ENCODE data around the gene RNF207. TPM values are rescaled to one million over a fixed set of nuclear protein-coding genes. Genes with fewer than 3 reads are reported as not detected.
A peak's percentile ranks its signal among the peaks of the same experiment; 100 is the strongest.

Gene RNF207
- total RNA-seq, 3 donors from 2014 or later (not counting 1 experiment from before 2014, with no cell fraction given), result 2.1 to 5.5 (median 2.3) TPM

- TF ChIP-seq CTCF (IDR thresholded peaks at IDR 0.05), result no peak
- no peak overlapping the region for H3K27ac Mint-ChIP-seq
- no peaks in the 10 kb centered on the region for H3K9me3 Mint-ChIP-seq
- Histone ChIP-seq H3K36me3 (ENCODE audit: control insufficient read depth, insufficient read depth, low read length) (no peaks in the 10 kb centered on the region), H3K9me3 (ENCODE audit: control insufficient read depth, insufficient read depth, low read length) (no peaks in the 10 kb centered on the region), H3K4me1 (ENCODE audit: control insufficient read depth, insufficient read depth, low read length) (peaks cover 16% of the 10 kb centered on the region), H3K27ac (ENCODE audit: low read length) (no peak overlapping the region), H3K4me3 (ENCODE audit: low read length) (no peak overlapping the region), H3K27me3 (ENCODE audit: control insufficient read depth, insufficient read depth, low read length) (peaks cover 27% of the 10 kb centered on the region)
- ATAC-seq, result no peak
- 88% methylated on average over 4 of the region's 5 CpGs for WGBS (ENCODE audit: insufficient coverage)
- H3K27me3 Mint-ChIP-seq (ENCODE audit: low read depth in 2 of 2), result peaks cover 27 to 35% of the 10 kb centered on the region in 2 donors
- no peak for DNase-seq
- H3K4me1 Mint-ChIP-seq, result peaks cover 6 to 24% of the 10 kb centered on the region in 2 donors
- no peaks in the 10 kb centered on the region for H3K36me3 Mint-ChIP-seq
- H3K4me3 Mint-ChIP-seq, result no peak overlapping the region
- intact Hi-C loops (cut with micrococcal nuclease), result no loop called here
Measured at GRCh38 chr1:6176779-6177178, 29.1 kb upstream of the RNF207 start.

GRCh38 chr1:6177681-6178380 is 28.1 kb upstream of the RNF207 start:
- intact Hi-C loops (cut with micrococcal nuclease), result no loop called here
- Mint-ChIP-seq H3K27me3 (ENCODE audit: low read depth in 2 of 2) (peaks cover 28 to 35% of the 10 kb centered on the region in 2 donors), H3K27ac (no peak overlapping the region), H3K4me3 (peak overlapping the region; percentile 32), H3K36me3 (no peaks in the 10 kb centered on the region), H3K4me1 (peaks cover 6 to 25% of the 10 kb centered on the region in 2 donors), H3K9me3 (no peaks in the 10 kb centered on the region)
- 74% methylated on average over 18 of the region's 18 CpGs for WGBS (ENCODE audit: insufficient coverage)
- no peak for DNase-seq
- Histone ChIP-seq H3K4me1 (ENCODE audit: control insufficient read depth, insufficient read depth, low read length) (peaks cover 16% of the 10 kb centered on the region), H3K27me3 (ENCODE audit: control insufficient read depth, insufficient read depth, low read length) (peaks cover 27% of the 10 kb centered on the region), H3K4me3 (ENCODE audit: low read length) (no peak overlapping the region), H3K9me3 (ENCODE audit: control insufficient read depth, insufficient read depth, low read length) (no peaks in the 10 kb centered on the region), H3K36me3 (ENCODE audit: control insufficient read depth, insufficient read depth, low read length) (no peaks in the 10 kb centered on the region), H3K27ac (ENCODE audit: low read length) (no peak overlapping the region)
- ATAC-seq, result no peak
- TF ChIP-seq CTCF (IDR thresholded peaks at IDR 0.05), result no peak

- peaks cover 27% of the 10 kb centered on the region for H3K27me3 ChIP-seq (ENCODE audit: control insufficient read depth, insufficient read depth, low read length)
Measured at GRCh38 chr1:6178751-6179563, 27.0 kb upstream of the RNF207 start.

More at GRCh38 chr1:6178751-6179563, 27.0 kb upstream of the RNF207 start:
- H3K9me3 Mint-ChIP-seq, result no peaks in the 10 kb centered on the region
- no peak for TF ChIP-seq CTCF (IDR thresholded peaks at IDR 0.05)
- no peak overlapping the region for H3K4me3 ChIP-seq (ENCODE audit: low read length)
- H3K9me3 ChIP-seq (ENCODE audit: control insufficient read depth, insufficient read depth, low read length), result no peaks in the 10 kb centered on the region
- no peaks in the 10 kb centered on the region for H3K36me3 ChIP-seq (ENCODE audit: control insufficient read depth, insufficient read depth, low read length)
- H3K4me3 Mint-ChIP-seq, result peak overlapping the region; percentile 47
- intact Hi-C loops (cut with micrococcal nuclease), result no loop called here
- H3K4me1 ChIP-seq (ENCODE audit: control insufficient read depth, insufficient read depth, low read length), result peaks cover 16% of the 10 kb centered on the region
- 7% methylated on average over 51 of the region's 51 CpGs for WGBS (ENCODE audit: insufficient coverage)
- no peak overlapping the region for H3K27ac ChIP-seq (ENCODE audit: low read length)
- ATAC-seq, result no peak
- no peak for DNase-seq
- H3K27me3 Mint-ChIP-seq (ENCODE audit: low read depth in 2 of 2), result peaks cover 28 to 38% of the 10 kb centered on the region in 2 donors
- H3K27ac Mint-ChIP-seq, result no peak overlapping the region
- H3K4me1 Mint-ChIP-seq, result peaks cover 10 to 29% of the 10 kb centered on the region in 2 donors
- no peaks in the 10 kb centered on the region for H3K36me3 Mint-ChIP-seq

Measured in natural killer cell (primary cell).